Fibroblast of peridontal ligament (primary cell): Measurements from ENCODE around the gene PTH.

Experiments used
- DNase-seq: peaks from one replicate; pipeline ENCODE4 v3.0.0-alpha.2; 2010; ENCODE audit errors: extremely low read depth

PTH gene

GRCh38 chr11:13495929-13496328 lies at the start of gene PTH:
TSS of gene PTH (minus strand) at chr11:13495997. CDS start at chr11:13492855, 3,142 bp downstream.
- DNase-seq = no peak

DNA sequence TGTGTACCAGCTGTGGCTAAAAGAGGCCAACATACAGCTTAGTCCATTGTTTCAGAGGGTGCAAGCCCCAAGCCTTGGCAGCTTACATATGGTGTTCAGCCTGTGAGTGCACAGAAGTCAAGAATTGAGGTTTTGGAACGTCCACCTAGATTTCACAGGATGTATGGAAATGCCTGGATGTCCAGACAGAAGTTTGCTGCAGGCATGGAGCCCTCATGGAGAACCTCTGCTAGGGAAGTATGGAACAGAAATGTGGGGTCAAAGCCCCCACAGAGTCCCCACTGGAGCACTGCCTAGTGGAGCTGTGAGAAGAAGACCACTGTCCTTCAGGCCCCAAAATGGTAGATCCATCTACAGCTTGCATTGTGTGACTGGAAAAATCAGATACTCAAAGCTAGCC lies 42.2 kb upstream of the PTH start:
- no peak for DNase-seq

GRCh38 chr11:13535819-13536218 lies 40.0 kb upstream of the PTH start:
- DNase-seq = no peak

GRCh38 chr11:13534358-13534757 lies 38.6 kb upstream of the PTH start:
- DNase-seq = no peak

GRCh38 chr11:13525257-13525656 lies 29.5 kb upstream of the PTH start:
- DNase-seq = no peak

- no peak for DNase-seq
Measured at GRCh38 chr11:13503393-13503792, 7.6 kb upstream of the PTH start.

DNA sequence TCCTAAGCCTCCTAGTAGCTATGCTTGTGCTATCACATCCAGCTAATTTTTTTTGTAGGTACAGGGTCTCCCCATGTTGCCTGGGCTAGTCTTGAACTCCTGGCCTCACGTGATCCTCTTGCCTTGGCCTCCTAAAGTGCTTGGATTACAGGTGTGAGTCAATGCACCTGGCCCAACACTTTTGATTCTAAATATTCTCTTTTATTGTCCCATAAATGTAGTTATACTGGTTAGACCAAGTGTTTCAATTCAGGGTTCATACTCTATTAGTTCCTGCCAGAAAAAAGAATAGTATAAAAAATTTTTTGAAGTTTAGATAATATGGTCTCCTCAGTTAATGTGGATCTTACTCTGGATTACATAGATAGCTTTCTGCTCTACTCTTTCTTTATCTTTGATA lies 6.7 kb upstream of the PTH start:
- DNase-seq = no peak

- DNase-seq = no peak
Measured at GRCh38 chr11:13494051-13494450, 1.7 kb downstream of the PTH start.

DNA sequence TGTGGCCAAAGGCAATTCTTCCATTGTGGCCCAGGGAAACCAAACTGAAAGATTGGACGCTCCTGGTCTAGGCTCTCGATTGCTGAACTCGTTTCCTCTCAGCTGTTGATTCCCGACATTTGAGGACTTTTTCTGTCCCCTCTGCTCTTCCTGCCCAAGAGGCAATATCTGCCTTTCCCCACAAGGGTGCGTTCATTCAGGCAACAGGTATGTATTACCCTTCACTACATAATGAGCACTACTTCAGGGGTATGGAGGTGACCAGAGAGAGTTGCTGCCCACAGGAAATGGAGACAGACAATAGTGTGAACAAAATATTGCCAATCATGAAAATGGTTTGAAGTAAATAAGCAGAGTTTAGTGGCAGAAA lies 8.2 kb downstream of the PTH start:
- no peak for DNase-seq

GRCh38 chr11:13486926-13487660 lies 8.7 kb downstream of the PTH start:
- no peak for DNase-seq

DNA sequence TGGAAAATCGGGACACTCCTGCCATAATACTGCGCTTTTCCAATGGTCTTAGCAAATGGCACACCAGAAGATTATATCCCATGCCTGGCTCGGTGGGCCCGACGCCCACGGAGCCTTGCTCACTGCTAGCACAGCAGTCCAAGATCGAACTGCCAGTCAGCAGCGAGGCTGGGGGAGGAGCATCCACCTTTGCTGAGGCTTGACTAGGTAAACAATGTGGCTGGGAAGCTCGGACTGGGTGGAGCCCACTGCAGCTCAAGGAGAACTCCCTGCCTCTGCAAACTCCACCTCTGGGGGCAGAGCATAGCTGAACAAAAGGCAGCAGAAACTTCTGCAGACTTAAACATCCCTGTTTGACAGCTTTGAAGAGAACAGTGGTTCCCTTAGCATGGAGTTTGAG lies 15.6 kb downstream of the PTH start:
- DNase-seq = no peak

DNA sequence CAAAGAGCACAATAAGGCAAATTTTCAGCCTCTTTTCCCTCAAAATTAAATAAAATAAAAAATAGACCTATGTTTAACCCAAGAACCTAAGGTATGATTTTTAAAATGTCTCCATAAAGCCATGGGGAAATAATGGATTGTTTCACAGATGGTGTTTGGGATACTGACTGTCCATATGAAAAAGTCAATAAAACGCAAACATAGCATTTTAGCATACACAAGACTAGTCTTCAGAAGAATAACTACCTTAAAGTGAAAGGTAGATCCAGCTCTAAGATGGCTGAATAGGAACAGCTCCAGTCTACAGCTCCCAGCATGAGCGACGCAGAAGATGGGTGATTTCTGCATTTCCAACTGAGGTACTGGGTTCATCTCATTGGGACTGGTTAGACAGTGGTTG lies 16.1 kb downstream of the PTH start:
- no peak for DNase-seq

- no peak for DNase-seq
Measured at GRCh38 chr11:13475091-13475490, 20.7 kb downstream of the PTH start.

DNA sequence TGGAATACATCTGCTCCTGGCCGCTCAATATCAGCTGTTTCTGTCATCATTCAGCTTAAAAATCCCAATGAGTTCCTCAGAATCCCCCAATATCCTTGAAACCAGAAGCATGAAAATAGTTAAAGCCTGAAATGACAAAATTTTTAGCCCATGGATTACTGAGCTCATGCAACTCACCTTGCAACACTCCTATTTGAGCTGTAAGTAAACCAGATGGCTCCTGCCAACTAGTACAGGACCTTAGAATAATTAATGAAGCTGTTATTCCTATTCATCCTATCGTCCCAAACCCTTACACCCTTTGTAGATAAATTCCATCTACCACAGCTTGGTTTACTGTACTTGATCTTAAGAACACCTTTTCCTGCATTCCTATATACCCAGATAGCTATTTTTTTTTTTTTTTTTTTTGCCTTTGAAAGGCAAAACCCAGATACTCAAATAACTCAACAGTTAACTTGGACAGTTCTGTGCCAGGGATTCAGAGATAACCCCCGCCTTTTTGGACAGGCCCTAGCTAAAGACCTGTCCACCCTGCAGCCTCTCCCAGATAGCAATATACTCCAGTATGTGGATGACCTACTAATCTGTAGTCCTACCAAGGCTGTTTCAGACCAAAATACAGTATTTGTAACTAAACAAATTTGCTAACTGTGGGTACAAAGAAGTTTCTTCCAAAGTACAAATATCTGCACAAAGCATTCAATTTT lies 22.6 kb downstream of the PTH start:
- DNase-seq = no peak

- DNase-seq = no peak
Measured at GRCh38 chr11:13468750-13469149, 27.0 kb downstream of the PTH start.

DNA sequence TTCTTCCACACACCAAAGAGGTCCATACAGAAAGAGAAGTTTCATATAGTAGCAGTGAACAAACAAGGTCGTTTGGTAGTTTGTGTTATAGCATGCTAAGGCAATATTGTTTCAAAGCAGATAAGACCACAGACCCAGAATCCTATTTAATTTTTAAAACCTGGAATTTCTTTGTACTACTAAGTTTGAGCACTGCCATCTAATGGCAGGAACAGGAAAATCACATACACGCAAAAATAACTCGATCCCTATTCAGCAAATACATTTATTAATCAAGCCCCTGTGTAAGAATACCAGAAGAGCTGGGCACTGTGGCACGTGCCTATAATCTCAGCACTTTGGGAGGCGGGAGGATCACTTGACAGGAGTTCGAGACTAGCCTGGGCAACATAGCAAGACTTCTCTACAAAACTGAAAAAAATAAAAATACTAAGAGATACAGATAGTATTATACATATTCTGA lies 29.9 kb downstream of the PTH start:
- peak; percentile 63 for DNase-seq

GRCh38 chr11:13463779-13464290 lies 32.0 kb downstream of the PTH start:
- DNase-seq = no peak

DNA sequence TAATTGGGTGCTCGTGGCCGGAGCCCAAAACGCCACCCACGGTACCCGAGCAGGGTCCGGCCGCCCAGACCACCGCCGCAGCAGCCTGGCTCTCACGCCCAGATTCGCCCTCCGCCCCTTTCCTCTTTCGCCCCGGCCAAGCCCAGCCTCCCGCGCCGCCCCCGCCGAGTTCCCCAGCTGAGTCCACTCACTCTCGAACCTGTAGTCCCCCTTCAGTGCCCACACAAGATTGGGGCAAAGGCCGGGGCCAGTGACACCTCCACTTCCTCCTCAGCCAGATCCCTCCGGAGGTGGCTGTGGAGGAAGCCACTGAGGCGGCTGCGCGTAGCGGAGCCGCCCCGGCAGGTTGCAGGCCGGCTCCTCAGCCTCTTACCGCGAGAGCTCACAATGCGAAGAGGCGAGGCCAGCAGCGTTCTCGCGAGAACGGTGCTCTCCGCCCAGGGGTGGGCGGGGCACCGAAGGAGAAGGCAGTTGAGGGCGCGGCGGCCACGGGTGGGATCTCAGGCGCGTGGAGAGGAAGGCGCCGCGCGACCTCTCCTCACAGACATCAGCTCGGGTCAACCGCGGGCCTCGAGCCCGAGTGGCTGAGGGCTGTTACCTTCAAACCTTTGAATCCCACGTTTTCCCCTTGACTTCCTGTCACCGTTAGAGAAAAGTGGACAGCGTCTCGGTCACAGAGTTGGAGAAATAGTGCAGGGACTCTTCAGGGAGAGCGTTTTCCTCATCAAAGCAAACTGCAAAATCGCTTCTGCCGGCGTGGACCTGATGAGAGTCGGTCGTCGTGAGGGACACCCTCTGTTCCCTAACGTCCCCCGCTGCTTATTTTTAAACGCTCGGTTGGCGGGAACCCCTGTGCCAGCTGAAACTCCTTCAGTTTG lies 32.7 kb downstream of the PTH start, which contains the start of gene BTBD10:
Gene BTBD10, minus strand, starts transcription at position 322 of the 878 bp plus-strand sequence. CDS start 18,098 bp downstream, outside the sequence.
- DNase-seq = peak; percentile 92

DNA sequence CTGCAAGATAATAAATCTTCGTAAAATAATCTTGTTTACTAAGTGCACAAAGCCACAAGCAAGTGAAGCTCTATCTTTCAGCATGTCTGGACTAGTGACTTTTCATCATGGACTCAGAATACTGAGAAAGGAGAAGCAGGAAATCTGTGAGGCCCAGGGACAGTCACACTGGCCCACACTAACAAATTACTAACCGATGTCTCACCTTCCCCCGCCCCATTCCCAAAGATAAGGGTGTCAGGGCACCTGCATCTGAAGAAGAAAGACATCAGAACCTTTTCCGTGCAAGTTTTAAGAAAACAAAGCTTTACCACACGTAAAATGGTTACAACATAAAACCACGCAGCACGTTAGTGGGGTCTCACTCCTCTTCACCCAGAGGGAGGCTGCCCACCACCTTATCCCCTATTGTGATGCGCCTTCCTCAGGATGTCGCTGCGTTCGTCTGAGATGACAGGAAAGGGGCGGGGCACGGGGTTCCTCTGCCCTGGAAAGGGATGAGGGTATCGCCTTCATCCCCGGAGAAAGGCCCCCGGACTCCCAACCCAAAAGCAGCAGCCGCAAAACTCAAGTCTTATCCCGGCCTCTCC lies 33.4 kb downstream of the PTH start:
- DNase-seq = peak; percentile 16

- no peak for DNase-seq
Measured at GRCh38 chr11:13461291-13461690, 34.5 kb downstream of the PTH start.

DNA sequence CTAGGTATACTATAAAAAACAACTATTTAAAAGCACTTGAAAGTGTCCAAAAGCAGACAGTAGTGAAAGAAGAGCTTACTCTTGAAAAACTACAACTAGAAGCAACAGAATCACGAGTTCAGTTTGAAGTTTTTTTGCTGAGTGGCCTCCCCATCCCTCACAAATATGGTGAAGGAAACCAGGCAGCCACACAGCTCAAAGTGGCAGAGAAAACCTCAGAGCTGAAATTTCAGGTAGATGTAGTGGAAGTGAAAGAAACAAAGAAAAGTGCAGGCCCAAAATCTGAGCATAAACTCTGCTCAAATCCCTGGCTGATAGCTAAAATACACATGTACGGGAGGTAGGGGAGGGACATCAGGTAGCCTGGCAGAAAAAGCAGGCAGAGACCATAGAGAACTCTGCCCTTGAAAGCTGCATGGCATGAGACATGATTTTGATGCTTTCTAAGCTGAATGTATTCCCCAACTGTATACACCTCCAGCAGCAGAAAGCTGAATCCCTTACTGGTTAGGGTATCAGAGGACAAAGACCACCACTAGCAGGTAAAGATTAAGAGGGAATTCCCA lies 44.9 kb downstream of the PTH start:
- no peak for DNase-seq
